ENCODE measurements around the gene TEX14.
"Not testable (repeated sequence)": the region's sequence is repeated elsewhere in the genome, so short reads cannot be mapped to it uniquely, and the experiment has no call there.

Gene TEX14

DNA sequence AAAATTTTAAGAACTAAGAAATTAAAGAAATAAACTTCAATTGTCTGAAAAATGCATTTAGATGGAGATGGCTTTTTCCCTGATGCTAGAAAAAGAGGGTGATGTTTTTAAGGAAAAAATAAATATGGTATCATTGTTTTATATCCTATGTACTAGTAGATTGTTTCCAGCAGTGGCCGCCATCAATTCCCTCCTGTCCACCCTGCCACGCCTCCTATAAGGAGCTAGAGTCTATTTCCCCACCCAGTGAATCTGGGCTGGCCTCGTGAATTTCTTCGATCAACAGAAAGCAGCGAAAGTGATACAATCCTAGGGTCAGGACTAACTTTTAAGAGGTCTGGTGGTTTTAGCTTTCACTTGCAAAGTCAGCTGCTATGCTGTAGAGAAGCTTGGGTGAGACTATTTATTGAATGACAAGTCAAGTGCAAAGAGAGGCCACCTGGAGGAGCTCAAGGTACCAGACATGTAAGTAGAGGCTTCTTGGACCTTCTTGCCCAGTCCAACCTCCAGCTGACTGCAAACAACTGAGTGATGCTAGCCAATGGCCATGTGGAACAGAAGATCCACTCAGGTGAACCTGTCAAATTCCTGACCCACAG lies 96.6 kb downstream of the TEX14 start:
- no peak for DNase-seq

DNA sequence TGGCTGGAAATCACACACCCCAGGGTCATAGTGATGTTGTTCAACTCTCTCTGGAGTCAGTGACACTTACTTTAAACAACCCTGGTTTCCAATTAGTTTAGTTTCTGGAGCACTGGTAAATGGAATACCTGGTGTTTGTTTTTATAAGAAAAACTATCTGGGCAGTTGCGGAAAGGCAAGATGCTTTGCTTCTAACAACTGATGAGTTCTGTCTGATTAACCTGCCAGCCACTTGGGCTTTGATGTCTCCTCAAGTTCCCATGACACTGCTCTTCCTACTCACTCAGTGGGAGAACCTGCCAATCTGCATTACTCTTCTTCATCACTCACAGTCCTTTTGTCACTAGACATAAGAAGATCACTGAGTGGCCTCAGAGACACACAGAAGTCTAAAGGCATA lies 98.7 kb downstream of the TEX14 start:
- DNase-seq: no peak

GRCh38 chr17:58591455-58591854 lies 100.4 kb downstream of the TEX14 start:
- DNase-seq: no peak

GRCh38 chr17:58590377-58590776 lies 101.5 kb downstream of the TEX14 start:
- no peak for DNase-seq

GRCh38 chr17:58587713-58588117 lies 104.1 kb downstream of the TEX14 start:
- peak; percentile 66 for DNase-seq

GRCh38 chr17:58586009-58586644 lies 105.7 kb downstream of the TEX14 start:
- DNase-seq: no peak

- DNase-seq: no peak
These were observed 106.3 kb downstream of the TEX14 start for GRCh38 chr17:58585554-58585953.

DNA sequence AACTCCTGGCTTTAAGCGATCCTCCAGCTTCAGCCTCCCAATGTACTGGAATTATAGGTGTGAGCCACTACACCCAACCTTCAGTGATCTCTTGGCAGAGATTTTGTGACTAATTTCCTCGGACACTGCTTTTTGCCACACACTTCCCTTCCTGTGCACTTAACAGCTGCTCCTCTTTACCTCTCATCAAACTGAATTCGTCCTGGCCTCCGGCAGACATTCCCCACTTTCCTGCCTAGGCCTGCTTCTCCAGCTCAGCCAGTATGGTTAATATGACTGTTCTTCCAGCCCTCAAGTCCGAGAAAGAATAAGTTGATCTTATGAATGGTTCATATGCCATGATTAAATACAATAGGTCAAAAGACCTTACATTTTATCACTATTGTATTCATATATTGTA lies 108.4 kb downstream of the TEX14 start:
- DNase-seq: no peak

GRCh38 chr17:58582718-58583117 lies 109.1 kb downstream of the TEX14 start:
- DNase-seq: not testable (repeated sequence)

DNA sequence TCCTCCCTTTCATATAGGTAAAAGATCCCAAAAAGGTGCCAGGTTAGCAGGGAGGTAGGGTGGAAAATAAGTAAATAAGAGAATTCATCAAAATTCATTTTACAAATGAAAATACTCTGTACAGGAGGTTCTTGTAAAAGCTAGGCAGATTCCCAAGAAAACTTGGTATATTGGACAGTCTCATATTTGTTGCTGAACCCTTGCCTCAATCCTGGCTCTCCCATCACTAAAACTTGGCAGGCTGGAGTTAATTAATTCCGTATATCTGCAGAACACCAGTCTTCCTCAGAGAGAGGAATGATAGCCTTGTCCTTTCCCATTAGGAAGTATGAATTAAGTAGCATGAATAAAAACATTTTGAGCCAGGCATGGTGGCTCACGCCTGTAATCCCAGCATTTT lies 111.2 kb downstream of the TEX14 start:
- DNase-seq: no peak

GRCh38 chr17:58577696-58578095 lies 114.1 kb downstream of the TEX14 start:
- DNase-seq: peak; percentile 58

DNA sequence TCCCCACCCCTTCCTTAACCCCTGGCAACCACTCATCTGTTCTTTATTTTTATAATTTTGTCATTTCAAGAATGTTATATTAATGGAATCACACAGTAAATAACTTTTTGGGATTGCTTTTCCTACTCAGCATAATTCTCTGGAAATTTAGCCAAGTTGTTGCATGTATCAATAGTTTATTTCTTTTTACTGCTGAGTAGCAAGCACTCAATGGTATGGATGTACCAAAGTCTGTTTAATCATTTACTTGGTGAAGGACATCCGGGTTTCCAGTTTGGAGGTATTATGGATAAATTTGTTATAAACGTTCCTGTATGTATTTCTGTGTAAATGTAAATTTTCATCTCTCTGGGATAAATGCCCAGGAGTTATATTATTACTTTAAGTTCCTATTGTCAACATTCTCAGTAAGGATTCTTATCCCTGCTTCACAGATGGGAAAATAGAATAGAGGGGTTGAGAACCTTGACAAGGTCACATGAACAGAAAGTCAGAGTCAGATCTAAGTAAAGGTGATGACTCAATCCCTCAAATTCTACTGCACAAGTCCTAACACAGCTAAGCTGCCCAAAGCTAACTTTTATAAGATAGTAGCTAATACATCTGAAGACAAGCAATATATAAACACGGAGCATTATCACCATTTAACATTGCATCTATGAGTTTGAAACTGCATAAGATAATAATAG lies 115.0 kb downstream of the TEX14 start:
- DNase-seq: no peak

DNA sequence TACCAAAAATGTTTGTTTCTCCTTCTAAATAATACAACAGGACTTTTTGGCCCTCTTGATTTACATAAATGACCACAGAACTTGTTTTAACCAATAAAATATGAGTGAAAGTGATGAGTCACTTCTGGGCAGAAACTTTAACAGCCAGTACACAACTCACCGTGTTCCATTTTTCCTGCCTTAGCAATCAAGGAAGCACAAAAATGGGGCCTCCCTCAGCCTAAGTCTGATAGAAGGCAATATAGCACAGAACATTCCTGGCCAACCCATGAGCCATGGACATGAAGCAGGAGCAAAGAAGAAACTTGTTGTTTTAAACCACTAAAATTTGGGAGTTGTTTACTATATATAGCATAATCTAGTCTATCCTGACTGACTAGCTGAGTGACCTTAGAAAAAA lies 116.3 kb downstream of the TEX14 start:
- no peak for DNase-seq

DNA sequence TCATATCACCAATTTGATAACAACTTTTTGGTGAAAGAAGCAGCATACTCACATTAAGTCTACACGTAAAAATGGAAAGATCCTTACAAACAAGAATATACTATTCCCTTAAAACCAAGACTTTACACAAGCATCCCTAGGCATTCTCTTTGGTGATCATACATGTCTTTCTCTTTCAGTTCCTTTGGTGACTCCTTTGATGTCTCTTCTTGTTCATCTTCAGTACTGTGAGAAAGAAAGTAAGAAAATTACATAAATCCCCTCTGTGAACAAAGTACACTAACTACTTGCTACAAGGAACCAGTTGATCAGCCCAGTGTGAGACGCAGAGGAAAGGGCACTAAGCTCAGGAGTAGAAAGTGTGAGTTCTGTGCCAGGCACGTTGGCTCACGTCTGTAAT lies 117.8 kb downstream of the TEX14 start:
- no peak for DNase-seq

GRCh38 chr17:58572846-58573245 lies 119.0 kb downstream of the TEX14 start:
- DNase-seq: no peak

- DNase-seq: no peak
These were observed 121.1 kb downstream of the TEX14 start for GRCh38 chr17:58570758-58571157.

- DNase-seq: no peak
These were observed 122.6 kb downstream of the TEX14 start for GRCh38 chr17:58569196-58569595.

DNA sequence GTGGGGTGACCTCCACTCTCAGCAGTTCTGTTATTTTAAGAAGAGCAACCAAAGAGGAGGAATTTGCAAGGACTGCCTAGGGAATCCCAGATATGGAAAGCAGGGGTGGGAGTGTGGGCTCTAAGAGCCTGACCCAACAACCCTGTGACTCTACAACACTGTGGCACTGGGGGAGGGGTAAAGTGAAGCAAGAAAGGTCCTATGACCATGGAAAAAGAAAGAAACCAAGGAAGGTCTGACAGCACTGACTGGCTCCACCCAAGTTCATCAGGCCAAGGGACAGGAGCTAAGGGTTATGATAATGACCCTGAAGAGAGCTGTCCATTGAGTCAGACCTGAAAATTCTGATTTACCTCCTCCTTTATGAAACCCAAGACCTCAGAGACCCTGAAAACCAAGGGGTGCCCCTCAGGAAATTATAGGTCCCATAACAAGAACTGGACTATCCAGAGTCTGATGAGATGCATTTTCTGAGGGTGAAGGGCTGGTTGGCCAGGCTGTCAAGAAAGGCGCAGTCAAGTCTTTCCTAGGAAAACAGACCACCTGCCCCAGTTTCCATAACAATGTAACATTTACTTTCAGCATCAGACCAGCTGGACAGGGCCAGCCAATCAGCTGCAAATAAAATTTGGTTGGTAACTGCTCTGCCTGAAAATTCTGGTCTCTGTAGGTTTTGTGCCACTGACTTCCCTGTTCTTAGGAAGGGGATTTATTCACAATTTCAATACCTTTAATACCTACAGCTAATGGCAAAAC lies 123.6 kb downstream of the TEX14 start:
- no peak for DNase-seq

DNA sequence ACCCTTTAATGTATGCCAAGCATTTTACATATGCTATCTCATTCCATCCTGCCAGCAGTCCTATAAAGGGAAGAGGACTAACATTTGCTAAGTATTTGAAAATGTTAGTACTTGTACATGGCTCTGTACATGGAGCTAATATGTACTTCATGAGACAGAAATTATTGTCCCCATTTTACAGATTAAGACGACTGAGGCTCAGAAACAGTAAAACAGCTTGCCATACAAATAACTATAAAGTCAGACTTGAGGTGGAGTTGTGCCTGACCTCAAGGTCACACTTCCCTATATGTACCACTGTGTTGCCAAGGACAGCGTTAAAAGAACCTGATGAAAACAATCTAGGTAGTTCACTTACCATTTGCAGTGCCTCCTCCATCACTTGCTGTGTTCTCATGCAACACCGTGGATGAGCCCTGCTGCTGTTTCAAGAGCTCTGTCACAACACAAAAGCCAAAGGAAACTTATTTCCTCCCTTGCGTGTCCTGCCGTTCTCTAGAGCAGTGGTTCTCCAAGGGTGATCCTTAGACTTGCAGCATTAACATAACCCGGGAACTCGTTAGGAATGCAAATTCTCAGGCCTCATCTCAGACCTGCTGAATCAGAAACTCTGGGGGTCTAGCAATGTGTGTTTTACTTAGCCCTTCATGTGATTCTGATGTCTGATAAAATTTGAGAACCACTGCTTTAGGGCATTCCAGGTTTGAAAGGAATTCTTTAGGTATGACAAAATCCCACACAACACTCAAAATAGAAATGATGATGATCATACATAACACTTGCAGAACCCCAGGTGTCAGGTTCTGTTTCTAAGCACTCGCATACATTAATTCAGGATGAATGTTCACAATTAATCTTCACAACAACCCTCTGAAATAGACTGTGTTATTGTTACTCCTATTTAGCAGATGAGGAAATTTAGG lies 126.2 kb downstream of the TEX14 start:
- no peak for DNase-seq

- DNase-seq: no peak
These were observed 126.9 kb downstream of the TEX14 start for GRCh38 chr17:58564971-58565370.

DNA sequence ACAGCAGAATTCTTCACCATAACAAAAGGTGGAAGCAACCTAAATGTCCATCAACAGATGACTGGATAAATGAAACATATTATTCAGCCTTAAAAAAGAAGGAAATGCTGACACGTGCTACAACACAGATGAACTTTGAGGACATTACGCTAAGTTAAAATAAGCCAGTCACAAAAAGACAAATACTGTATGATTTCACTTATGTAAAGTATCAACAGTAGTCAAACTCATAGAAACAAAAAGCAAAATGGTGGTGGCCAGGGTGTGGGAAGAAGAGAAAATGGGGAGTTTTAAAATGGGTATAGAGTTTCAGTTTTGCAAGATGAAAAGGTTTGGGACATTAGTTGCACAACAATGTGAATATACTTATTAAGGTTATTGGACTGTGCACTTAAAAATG lies 127.6 kb downstream of the TEX14 start:
- no peak for DNase-seq

DNA sequence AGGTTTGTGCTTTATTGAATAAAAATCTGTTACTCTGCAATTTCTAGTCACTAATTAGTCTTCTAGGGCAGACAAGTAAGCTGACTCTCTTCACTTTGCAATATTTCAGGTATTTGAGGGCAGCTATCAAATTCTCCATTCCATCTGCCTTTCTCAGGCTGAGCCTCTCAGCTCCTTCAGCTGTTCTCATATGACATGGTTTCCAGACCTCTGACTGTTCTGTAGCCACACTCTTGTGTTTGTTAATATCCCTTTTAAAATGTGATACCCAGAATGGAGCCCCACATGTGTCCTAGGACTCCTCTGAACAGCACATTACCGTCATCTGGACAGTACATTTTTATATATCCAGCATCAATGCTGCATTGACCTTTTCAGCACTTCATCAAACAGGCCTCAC lies 131.3 kb downstream of the TEX14 start:
- DNase-seq: no peak

- DNase-seq: no peak
These were observed 133.9 kb downstream of the TEX14 start for GRCh38 chr17:58557981-58558380.

Measured in CD4-positive, alpha-beta T cell treated with Interleukin-10 for 1 hour (primary cell).